HG03457 (cell line): ENCODE results near the gene STEEP1.
"Not testable (repeated sequence)": the region's sequence is repeated elsewhere in the genome, so short reads cannot be mapped to it uniquely, and the experiment has no call there.

ENCODE experiments used
- ATAC-seq: cut with Tn5 transposase; IDR thresholded peaks from one replicate; pipeline ENCODE4 v1.9.1; 2021; ENCODE audit warnings: moderate number of reproducible peaks; ENCODE audit not compliant: unreplicated experiment

Gene STEEP1

GRCh38 chrX:119537487-119537886 lies 27.7 kb downstream of the STEEP1 start:
- no peak for ATAC-seq

- no peak for ATAC-seq
Observed at GRCh38 chrX:119529345-119530276, 35.6 kb downstream of the STEEP1 start.

- ATAC-seq, result no peak
Observed at GRCh38 chrX:119523664-119524184, 41.5 kb downstream of the STEEP1 start.

- no peak for ATAC-seq
Observed at GRCh38 chrX:119521246-119521645, 44.0 kb downstream of the STEEP1 start.

- ATAC-seq, result no peak
Observed at GRCh38 chrX:119518371-119518770, 46.8 kb downstream of the STEEP1 start.

GRCh38 chrX:119516157-119516702 lies 49.0 kb downstream of the STEEP1 start:
- ATAC-seq, result no peak

- no peak for ATAC-seq
Observed at GRCh38 chrX:119512146-119512800, 52.9 kb downstream of the STEEP1 start.

GRCh38 chrX:119507206-119507605 lies 58.0 kb downstream of the STEEP1 start:
- no peak for ATAC-seq

- no peak for ATAC-seq
Observed at GRCh38 chrX:119505945-119506344, 59.3 kb downstream of the STEEP1 start.

- ATAC-seq, result not testable (repeated sequence)
Observed at GRCh38 chrX:119505145-119505544, 60.1 kb downstream of the STEEP1 start.

- no peak for ATAC-seq
Observed at GRCh38 chrX:119503484-119503861, 61.7 kb downstream of the STEEP1 start.

GRCh38 chrX:119502727-119503483 lies 62.3 kb downstream of the STEEP1 start:
- ATAC-seq, result no peak

GRCh38 chrX:119501511-119502148 lies 63.6 kb downstream of the STEEP1 start:
- ATAC-seq, result no peak

- ATAC-seq, result no peak
Observed at GRCh38 chrX:119500061-119500800, 65.0 kb downstream of the STEEP1 start.

- ATAC-seq, result no peak
Observed at GRCh38 chrX:119497185-119497584, 68.0 kb downstream of the STEEP1 start.

GRCh38 chrX:119495734-119496726 lies 69.2 kb downstream of the STEEP1 start:
- no peak for ATAC-seq

- ATAC-seq, result not testable (repeated sequence)
Observed at GRCh38 chrX:119493851-119494495, 71.2 kb downstream of the STEEP1 start.

GRCh38 chrX:119492463-119492862 lies 72.7 kb downstream of the STEEP1 start:
- ATAC-seq, result no peak
